ENCODE results near the gene MRPL1. TPM values are rescaled to one million over a fixed set of nuclear protein-coding genes. Genes with fewer than 3 reads are reported as not detected.

Gene MRPL1
- polyA plus RNA-seq, 3 donors: 4.0 to 11.8 (median 10.7) TPM

GRCh38 chr4:77910676-77911075 lies 48.0 kb downstream of the MRPL1 start:
- no peak for TF ChIP-seq CTCF (IDR thresholded peaks at IDR 0.05)

DNA sequence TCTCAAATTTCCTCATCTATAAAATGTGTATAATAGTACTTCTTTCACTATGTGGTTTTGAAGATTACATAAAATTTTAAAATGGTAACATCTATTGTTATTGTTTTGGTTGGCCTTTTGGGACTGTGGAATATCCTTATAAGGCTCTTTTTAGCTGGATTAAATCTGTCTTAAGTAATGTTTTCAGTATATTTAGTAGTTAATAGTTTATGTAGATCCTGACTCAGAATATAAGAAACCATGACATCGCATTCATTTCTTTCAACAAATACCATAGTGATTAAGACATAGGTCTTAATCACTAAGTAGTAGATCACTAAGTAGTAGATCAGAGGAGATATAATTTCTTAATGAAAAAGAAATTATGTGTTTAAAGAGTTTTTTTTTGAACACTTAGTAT lies 48.5 kb downstream of the MRPL1 start:
- WGBS (ENCODE audit: insufficient coverage): no CpG with 5 or more reads among the region's 1 CpG
- H3K27ac Mint-ChIP-seq: peak overlapping the region in 1 of 7 donors; percentile 12
- H3K9me3 Mint-ChIP-seq: no peaks in the 10 kb centered on the region
- intact Hi-C loops (cut with micrococcal nuclease): no loop called here
- DNase-seq: no peak
- peaks cover 32% of the 10 kb centered on the region for H3K4me1 Mint-ChIP-seq
- Histone ChIP-seq H3K36me3 (replicated peaks in 1 of 2; ENCODE audit: control insufficient read depth in 1 of 2, insufficient read depth in 2 of 2, low read length in 2 of 2) (peaks cover 8 to 13% of the 10 kb centered on the region in 2 donors), H3K4me3 (replicated peaks in 1 of 3; ENCODE audit: low read depth in 2 of 3, low read length in 3 of 3) (no peak overlapping the region), H3K9me3 (replicated peaks in 1 of 2; ENCODE audit: control insufficient read depth in 1 of 2, insufficient read depth in 1 of 2, low read length in 2 of 2) (no peaks in the 10 kb centered on the region), H3K4me2 (replicated peaks; ENCODE audit: extremely low read depth, low read length, poor library complexity, severe bottlenecking) (no peak overlapping the region), H2AFZ (ENCODE audit: insufficient read depth, low read depth, low read length, poor library complexity, severe bottlenecking) (no peak overlapping the region), H3K9ac (ENCODE audit: insufficient read depth, low read length, poor library complexity, severe bottlenecking) (no peak overlapping the region), H3K4me1 (ENCODE audit: control insufficient read depth in 1 of 2, insufficient read depth in 2 of 2, low read length in 2 of 2) (peaks cover 17 to 38% of the 10 kb centered on the region in 2 donors), H3K79me2 (ENCODE audit: insufficient read depth, low read length) (no peaks in the 10 kb centered on the region), H4K20me1 (ENCODE audit: insufficient read depth, low read length) (no peaks in the 10 kb centered on the region), H3K27ac (ENCODE audit: low read depth in 1 of 2, low read length in 2 of 2) (peak overlapping the region in 1 of 2 donors; percentile 45), H3K27me3 (ENCODE audit: control insufficient read depth in 2 of 2, insufficient read depth in 2 of 2, low read length in 2 of 2) (no peaks in the 10 kb centered on the region)
- TF ChIP-seq CTCF (IDR thresholded peaks at IDR 0.05): no peak
- H3K4me3 Mint-ChIP-seq: no peak overlapping the region
- H3K27me3 Mint-ChIP-seq (ENCODE audit: low read depth in 3 of 3): no peaks in the 10 kb centered on the region
- peaks cover 14 to 16% of the 10 kb centered on the region in 2 donors for H3K36me3 Mint-ChIP-seq

More at GRCh38 chr4:77910676-77911075, 48.0 kb downstream of the MRPL1 start:
- no peaks in the 10 kb centered on the region for H3K79me2 ChIP-seq (ENCODE audit: insufficient read depth, low read length)
- Mint-ChIP-seq H3K4me1 (peaks cover 32% of the 10 kb centered on the region), H3K36me3 (peaks cover 18 to 19% of the 10 kb centered on the region in 2 donors), H3K4me3 (no peak overlapping the region), H3K27ac (no peak overlapping the region), H3K9me3 (no peaks in the 10 kb centered on the region), H3K27me3 (ENCODE audit: low read depth in 3 of 3) (no peaks in the 10 kb centered on the region)
- peaks cover 17 to 38% of the 10 kb centered on the region in 2 donors for H3K4me1 ChIP-seq (ENCODE audit: control insufficient read depth in 1 of 2, insufficient read depth in 2 of 2, low read length in 2 of 2)
- no peak overlapping the region for H3K9ac ChIP-seq (ENCODE audit: insufficient read depth, low read length, poor library complexity, severe bottlenecking)
- peak overlapping the region in 1 of 2 donors; percentile 40 for H3K27ac ChIP-seq (ENCODE audit: low read depth in 1 of 2, low read length in 2 of 2)
- no peak overlapping the region for H3K4me3 ChIP-seq (replicated peaks in 1 of 3; ENCODE audit: low read depth in 2 of 3, low read length in 3 of 3)
- DNase-seq: peak in 1 of 3 donors; percentile 50
- intact Hi-C loops (cut with micrococcal nuclease): no loop called here
- no peaks in the 10 kb centered on the region for H3K27me3 ChIP-seq (ENCODE audit: control insufficient read depth in 2 of 2, insufficient read depth in 2 of 2, low read length in 2 of 2)
- H3K4me2 ChIP-seq (replicated peaks; ENCODE audit: extremely low read depth, low read length, poor library complexity, severe bottlenecking): no peak overlapping the region
- no peaks in the 10 kb centered on the region for H4K20me1 ChIP-seq (ENCODE audit: insufficient read depth, low read length)
- peaks cover 8 to 13% of the 10 kb centered on the region in 2 donors for H3K36me3 ChIP-seq (replicated peaks in 1 of 2; ENCODE audit: control insufficient read depth in 1 of 2, insufficient read depth in 2 of 2, low read length in 2 of 2)
- H3K9me3 ChIP-seq (replicated peaks in 1 of 2; ENCODE audit: control insufficient read depth in 1 of 2, insufficient read depth in 1 of 2, low read length in 2 of 2): no peaks in the 10 kb centered on the region
- no peak overlapping the region for H2AFZ ChIP-seq (ENCODE audit: insufficient read depth, low read depth, low read length, poor library complexity, severe bottlenecking)

Data from CD14-positive monocyte (primary cell).